Stimulated activated CD4-positive, alpha-beta T cell treated with anti-CD3 and anti-CD28 coated beads, Interleukin-1b, Interleukin-23, amount 100 ng/mL, for 1 hour (primary cell): ENCODE measurements around the gene CDK19.
"Not testable (repeated sequence)": the region's sequence is repeated elsewhere in the genome, so short reads cannot be mapped to it uniquely, and the experiment has no call there.

Source experiments
- DNase-seq, 2 donors: peaks; one replicate each; pipeline ENCODE4 v3.0.0-alpha.2; 2020; ENCODE audit warnings: low read depth in 2 of 2

CDK19 gene

GRCh38 chr6:110620065-110620464, 195.2 kb downstream of the CDK19 start:
- no peak for DNase-seq

- no peak for DNase-seq
These were observed 195.9 kb downstream of the CDK19 start for GRCh38 chr6:110619275-110619908.

GRCh38 chr6:110618591-110619267, 196.5 kb downstream of the CDK19 start:
- DNase-seq, result no peak

DNA sequence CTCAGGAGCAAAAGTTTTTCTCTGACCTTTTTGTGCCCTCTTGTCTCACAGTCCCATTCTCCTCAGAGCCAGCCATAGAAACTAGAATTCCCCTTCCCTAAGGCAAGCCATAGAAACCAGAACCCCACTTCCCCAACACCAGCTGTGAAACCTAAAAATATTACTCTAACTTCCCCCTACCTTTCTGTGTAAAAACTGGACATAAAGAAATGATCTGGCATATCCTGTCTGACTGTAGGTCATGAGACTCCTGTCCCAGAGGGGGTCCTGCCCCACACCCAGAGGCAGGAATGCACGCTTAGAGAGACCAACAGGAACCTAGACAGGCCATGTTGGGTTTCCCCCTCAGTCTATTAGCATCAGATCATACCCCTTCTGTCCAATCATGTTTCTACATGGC, 198.2 kb downstream of the CDK19 start:
- no peak for DNase-seq

DNA sequence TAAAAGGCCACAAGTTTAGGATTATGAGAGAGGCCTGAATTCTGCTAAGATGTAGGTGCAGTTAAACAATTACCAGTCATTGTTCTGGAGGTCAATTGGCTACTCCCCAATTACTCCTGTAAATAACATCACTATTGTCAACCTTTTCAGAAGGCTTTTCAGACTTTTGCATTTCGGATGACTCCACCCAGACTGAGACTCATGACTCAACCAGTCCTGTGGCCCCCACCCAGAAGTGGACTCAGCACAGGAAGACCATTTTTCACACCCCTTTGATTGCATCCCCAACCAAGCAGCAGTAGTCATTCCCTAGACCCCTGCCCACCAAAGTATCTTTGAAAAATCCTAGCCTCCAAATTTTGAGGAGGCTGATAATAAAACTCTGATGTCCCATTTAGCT, 199.5 kb downstream of the CDK19 start:
- no peak for DNase-seq

- no peak for DNase-seq
These were observed 200.7 kb downstream of the CDK19 start for GRCh38 chr6:110614586-110614985.

- DNase-seq, result no peak
These were observed 201.2 kb downstream of the CDK19 start for GRCh38 chr6:110614106-110614505.

GRCh38 chr6:110613356-110613755, 201.9 kb downstream of the CDK19 start:
- no peak for DNase-seq

DNA sequence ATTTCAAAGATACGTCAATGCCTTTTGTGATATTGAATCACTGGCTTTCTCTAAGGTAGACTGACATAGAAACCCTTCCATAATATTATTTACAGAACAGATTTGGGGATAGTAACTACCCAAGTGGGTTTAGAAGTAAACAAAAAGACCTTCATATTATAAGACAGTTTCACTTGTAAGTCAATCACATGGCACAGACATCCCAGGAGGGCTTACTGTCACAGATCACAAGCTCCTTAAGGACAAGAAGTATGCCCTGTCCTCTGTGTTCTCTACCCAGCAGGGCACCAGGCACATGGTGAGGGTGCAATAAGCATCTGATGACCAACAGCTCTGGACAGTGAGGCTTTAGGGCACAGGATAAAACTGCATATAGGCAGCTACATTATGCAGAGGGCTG, 203.0 kb downstream of the CDK19 start:
- no peak for DNase-seq

DNA sequence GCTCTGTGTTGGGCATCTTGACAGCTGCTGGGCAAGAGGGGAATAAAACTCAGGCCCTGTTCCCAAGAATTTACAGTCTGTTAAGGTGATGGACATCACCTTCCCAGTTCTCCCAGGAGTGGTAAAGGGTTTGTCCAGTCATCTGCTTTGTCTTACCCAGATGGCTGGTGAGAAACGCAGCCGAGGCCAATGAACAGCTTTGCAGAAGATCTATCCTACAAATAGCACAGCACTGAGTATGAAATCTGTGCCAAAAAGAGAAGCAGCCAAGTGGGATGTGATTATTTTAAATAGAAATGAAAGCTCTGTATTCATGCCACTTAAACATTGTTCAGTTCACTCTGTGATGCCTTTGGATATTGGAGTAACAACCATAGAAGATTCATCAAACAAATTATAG, 206.2 kb downstream of the CDK19 start:
- no peak for DNase-seq

DNA sequence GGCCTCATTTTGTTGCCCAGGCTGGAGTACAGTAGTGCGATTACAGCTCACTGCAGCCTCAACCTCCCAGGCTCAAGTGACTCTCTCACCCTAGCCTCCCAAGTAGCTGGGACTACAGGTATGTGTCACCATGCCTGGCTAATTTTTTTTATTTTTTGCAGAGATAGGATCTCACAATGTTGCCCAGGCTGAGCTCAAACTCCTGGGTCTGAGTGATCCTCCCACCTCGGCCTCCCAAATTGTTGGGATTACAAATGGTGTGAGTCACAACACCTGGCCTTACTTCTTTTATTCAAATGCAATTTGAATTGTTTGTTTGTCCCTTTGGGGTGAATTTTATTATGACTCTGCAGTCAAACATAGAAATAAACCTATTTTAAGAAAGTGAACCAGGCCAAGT, 207.1 kb downstream of the CDK19 start:
- no peak for DNase-seq

DNA sequence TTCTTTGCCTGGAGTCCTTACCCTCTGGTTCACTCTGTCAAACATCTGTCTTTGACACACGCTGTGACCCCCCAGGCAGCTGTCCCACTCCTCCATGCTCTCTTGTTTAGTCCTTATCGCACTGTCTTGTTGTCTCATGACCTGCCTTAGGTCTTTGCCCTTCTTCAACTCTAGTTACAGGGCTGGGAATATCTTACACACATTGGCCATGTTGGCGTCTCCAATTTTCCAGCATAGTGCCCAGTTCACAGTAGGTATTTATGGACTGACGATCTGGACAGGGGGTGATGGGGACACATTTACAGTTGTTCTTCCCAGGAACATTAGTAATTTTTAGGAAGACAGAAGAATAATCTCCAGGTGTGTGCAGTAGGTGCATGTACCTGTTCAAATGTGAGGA, 209.1 kb downstream of the CDK19 start:
- no peak for DNase-seq

GRCh38 chr6:110600640-110601039, 214.6 kb downstream of the CDK19 start:
- DNase-seq, result not testable (repeated sequence)

GRCh38 chr6:110597761-110598160, 217.5 kb downstream of the CDK19 start:
- no peak for DNase-seq

- no peak for DNase-seq
These were observed 218.9 kb downstream of the CDK19 start for GRCh38 chr6:110596354-110596753.

DNA sequence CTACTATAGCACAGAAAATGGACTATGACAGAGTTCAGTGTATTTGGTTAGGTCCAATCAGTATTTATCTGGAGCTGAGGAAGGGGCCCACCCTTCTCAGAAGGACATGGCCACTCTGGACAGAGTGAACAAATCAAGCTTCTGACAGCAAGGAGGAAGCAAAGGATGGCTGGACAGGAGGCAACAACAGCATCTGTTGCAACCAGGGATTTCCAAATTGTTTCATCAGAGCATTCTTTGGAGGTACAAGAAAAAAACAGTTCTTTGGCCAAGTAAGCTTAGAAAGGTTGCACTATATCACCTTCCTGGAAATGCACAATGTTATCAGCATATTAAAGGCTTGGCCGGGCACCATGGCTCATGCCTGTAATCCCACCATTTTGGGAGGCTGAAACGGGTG, 220.2 kb downstream of the CDK19 start:
- DNase-seq, result no peak

DNA sequence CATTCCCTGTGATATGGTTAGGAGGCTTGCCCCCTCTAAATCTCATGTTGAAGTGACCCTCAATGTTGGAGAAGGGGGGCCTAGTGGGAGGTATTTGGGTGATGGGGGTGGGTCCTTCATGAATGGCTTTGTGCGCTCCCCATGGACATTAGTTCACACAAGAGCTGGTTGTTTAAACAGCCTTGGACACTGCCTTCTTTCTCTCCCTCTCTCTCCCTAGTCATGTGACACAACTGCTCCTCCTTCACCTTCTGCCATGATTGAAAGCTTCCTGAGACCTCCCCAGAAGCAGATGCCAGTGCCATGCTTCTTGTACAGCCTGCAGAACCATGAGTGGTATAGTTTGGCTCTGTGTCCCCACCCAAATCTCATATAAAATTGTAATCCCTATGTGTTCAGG, 221.6 kb downstream of the CDK19 start:
- no peak for DNase-seq

DNA sequence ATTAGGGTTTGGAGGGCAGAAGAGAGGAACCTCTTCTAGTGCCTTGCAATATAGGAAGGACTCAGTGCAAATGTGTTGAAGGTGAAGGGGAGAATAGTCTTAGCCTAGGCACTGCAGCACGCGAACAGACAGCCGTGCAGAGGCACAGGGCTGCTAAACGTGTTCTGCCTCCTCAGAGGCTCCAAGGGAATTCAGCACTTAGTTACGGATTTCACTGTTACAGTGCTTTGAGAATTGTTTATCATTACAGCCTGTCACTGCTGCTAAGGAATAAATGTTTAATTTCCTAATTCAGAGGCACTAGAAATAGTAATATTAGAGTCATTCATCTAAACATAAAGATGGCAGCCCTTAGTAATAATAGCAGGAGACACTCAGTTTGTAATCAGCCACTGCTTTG, 222.5 kb downstream of the CDK19 start:
- no peak for DNase-seq

DNA sequence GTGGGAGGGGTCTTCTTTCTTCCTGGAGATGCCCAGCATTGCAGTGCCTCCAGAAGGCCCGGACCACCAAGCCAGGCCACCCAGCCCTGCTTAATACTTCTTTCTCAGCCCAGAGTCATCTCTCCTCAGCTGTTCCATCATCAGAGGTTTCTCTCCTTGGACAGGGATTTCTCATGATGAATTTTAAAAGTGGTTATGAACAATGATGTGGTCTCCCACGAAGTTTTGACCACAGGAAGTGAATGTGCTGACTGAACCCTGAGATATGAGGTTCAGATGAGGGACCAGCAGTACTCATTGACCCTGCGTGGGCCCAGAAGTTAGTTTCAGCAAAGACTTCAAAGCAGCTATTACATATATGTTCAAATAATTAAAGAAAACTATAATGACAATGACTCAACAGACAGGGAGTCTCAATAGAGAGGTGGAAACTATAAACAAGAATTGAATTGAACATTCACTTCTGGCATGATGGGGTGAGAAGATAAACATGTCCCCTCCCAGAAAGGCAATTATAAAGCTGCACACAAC, 224.4 kb downstream of the CDK19 start:
- no peak for DNase-seq

DNA sequence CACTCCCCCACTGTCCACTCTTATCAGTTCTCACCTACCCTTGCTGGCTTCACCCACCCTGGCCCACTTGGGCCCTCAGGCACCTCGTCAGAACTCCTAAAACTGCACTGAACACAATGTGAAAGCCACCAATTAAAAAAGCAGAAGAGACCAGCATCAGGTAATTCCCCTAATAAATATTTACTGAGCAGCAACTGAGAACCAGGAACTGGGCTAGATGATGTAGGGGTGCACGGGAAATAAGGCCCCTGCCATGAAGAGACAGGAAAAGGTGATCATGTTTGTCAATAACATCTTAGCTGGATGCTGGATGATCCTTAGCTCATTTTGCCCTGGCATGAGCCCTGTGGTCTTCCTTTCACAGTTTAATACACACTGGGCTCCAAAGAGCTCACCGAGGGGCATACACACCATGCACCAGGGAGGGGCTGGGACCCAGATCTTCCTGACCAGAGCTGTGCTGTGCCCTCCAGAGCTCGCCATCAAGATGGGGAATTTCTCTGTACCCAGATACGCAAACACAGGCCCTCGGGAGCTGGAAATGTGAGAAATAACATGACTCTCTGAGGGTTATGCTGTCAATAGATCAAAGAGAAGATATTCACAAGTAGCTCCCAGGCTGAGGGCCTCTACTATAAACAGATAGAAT, 225.3 kb downstream of the CDK19 start:
- DNase-seq, result no peak

DNA sequence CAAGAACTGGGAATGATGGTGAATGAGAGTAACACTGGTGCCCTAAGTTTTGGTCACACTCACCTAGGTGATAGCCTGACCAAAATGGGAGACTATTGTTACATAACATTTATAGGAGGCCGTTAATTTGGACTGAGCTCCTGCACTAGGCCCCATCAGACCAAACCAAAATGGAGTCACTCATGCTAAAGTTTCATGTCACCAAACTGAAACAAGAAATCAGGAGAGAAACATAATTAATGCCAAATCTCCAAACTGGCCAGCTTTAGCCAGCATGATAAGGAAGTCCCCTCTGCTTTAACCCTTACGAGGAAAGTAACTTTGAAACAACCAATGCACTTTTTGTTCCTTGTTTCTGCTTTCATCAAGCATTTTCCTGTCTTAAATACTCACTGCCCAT, 227.9 kb downstream of the CDK19 start:
- DNase-seq, result no peak

DNA sequence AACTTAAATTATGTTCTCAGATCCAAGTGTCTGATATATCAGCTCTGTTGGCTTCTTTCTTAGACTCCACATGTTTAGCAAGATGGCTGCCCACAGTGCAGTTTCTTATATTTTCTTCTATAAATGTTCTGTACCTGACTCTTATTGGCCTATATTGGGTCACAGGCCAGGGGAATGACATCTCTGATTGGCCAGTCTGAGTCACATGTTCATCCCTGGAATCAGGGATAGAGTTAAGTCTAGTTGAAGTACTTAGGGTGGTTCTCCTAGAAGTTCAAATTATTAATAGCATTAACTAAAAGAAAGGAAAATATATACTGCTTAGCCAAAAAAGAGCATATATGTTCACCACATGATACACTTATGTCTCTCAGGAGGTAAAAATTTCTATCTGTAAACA, 233.6 kb downstream of the CDK19 start:
- DNase-seq, result no peak

- DNase-seq, result not testable (repeated sequence)
These were observed 237.6 kb downstream of the CDK19 start for GRCh38 chr6:110577596-110578167.
